Measurements from ENCODE around the gene SNX12.

DNA sequence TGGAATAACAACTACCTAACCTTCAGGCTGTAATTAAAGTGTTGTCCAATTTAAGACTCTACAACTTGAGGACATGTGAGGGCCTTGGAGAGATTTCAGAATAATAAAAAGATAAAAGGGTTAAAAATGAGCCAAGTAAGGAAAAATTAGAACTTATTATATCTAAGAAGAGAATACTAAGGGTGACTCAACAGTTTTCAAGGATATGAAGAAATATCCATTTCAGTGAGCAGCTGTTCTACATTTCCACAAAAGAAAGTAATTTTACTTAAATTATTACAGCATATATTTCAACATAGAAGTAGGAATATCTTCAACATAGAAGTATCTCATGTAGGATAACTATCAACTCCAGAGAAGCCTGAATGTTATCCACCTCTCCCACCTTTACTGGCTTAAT is 11.3 kb downstream of the SNX12 start:
- TF ChIP-seq, protein P1, sequence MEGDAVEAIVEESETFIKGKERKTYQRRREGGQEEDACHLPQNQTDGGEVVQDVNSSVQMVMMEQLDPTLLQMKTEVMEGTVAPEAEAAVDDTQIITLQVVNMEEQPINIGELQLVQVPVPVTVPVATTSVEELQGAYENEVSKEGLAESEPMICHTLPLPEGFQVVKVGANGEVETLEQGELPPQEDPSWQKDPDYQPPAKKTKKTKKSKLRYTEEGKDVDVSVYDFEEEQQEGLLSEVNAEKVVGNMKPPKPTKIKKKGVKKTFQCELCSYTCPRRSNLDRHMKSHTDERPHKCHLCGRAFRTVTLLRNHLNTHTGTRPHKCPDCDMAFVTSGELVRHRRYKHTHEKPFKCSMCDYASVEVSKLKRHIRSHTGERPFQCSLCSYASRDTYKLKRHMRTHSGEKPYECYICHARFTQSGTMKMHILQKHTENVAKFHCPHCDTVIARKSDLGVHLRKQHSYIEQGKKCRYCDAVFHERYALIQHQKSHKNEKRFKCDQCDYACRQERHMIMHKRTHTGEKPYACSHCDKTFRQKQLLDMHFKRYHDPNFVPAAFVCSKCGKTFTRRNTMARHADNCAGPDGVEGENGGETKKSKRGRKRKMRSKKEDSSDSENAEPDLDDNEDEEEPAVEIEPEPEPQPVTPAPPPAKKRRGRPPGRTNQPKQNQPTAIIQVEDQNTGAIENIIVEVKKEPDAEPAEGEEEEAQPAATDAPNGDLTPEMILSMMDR (IDR thresholded peaks at IDR 0.05; ENCODE audit: low read depth, low read length), result no peak
- TF ChIP-seq, protein P2, sequence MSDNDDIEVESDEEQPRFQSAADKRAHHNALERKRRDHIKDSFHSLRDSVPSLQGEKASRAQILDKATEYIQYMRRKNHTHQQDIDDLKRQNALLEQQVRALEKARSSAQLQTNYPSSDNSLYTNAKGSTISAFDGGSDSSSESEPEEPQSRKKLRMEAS (IDR thresholded peaks at IDR 0.05; ENCODE audit: low read depth, low read length), result no peak

All from NB4 (cell line).